Prostate gland (tissue), 2 donors: ENCODE data around the gene TBC1D2B.
A peak's percentile ranks its signal among the peaks of the same experiment; 100 is the strongest.

Experiments
- POLR2A ChIP-seq: fragments of 450-650 bp; IDR thresholded peaks from one replicate; pipeline ENCODE4 v1.6.1; 2016; ENCODE audit warnings: antibody characterized with exemption, mild to moderate bottlenecking
- POLR2AphosphoS5 ChIP-seq: sonication (generic); formaldehyde crosslinking; IDR thresholded peaks from one replicate; pipeline ENCODE4 v1.6.1; 2017; ENCODE audit warnings: antibody characterized with exemption
- TF ChIP-seq, protein P1 (sequence below), 4 experiments: fragments of 200-600 bp in 2 of 4; fragments of 450-650 bp in 2 of 4; sonication (generic) in 2 of 4; IDR thresholded peaks; 1 replicate in 3 of 4; 2 replicates in 1 of 4; pipeline ENCODE4 v1.5.1; 2016 to 2019; ENCODE audit warnings: antibody characterized with exemption in 4 of 4, mild to moderate bottlenecking in 2 of 4, moderate library complexity in 2 of 4

DNA sequence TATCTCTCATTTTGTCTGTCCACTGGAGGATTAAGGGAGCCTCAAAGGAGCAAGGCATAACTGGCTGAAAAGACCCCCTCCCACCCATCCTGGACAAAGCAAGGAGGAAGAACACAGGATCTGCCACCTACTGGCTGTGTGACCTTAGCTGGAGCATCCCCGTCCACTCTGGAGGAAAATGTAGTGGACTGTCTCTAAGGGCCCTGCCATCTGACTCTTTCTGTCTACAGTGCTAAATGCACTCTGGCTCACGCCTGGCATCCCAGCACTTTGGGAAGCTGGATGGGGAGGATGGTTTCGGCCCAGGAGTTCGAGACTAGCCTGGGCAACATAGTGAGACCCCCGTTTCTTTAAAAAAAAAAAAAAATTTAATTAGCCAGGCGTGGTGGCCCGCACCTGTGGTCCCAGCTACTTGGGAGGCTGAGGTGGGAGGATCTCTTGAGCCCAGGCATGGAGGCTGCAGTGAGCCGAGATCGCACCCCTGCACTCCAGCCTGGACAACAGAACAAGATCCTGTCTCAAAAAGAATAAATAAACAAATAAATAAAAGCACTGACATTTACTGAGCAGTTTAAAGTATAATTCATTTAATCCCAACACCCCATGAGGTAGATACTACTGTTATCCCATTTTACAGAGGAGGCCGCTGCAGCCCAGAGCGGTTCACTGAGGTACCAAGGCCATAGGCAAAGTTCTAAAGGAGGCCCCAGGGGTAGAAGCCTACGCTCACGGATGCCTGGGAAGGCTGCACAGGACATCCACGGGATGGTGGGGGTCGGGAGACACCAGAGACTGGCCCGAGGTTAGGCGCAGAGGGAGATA is 1.1 kb downstream of the TBC1D2B start:
- TF ChIP-seq POLR2AphosphoS5 (no peak), POLR2A (no peak)
- TF ChIP-seq, protein P1, sequence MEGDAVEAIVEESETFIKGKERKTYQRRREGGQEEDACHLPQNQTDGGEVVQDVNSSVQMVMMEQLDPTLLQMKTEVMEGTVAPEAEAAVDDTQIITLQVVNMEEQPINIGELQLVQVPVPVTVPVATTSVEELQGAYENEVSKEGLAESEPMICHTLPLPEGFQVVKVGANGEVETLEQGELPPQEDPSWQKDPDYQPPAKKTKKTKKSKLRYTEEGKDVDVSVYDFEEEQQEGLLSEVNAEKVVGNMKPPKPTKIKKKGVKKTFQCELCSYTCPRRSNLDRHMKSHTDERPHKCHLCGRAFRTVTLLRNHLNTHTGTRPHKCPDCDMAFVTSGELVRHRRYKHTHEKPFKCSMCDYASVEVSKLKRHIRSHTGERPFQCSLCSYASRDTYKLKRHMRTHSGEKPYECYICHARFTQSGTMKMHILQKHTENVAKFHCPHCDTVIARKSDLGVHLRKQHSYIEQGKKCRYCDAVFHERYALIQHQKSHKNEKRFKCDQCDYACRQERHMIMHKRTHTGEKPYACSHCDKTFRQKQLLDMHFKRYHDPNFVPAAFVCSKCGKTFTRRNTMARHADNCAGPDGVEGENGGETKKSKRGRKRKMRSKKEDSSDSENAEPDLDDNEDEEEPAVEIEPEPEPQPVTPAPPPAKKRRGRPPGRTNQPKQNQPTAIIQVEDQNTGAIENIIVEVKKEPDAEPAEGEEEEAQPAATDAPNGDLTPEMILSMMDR (IDR thresholded peaks at IDR 0.05): peak in 1 of 4 experiments; percentile 24
